HepG2 (cell line): ENCODE measurements around the gene JPH3. TPM values are rescaled to one million over a fixed set of nuclear protein-coding genes. Genes with fewer than 3 reads are reported as not detected.

Experiments
- ATF4 ChIP-seq, 2 experiments: fragments of 450-650 bp in 1 of 2; sonication (generic) in 1 of 2; formaldehyde crosslinking; IDR thresholded peaks; 2 replicates each; pipeline versions ENCODE4 v1.5.0 to v1.8.0; 2020 to 2022; ENCODE audit warnings: mild to moderate bottlenecking in 1 of 2, missing genetic modification reagents in 1 of 2
- KLF15 ChIP-seq: sonication (generic); formaldehyde crosslinking; IDR thresholded peaks from 2 replicates; pipeline ENCODE4 v1.8.1; 2023; ENCODE audit warnings: borderline replicate concordance, mild to moderate bottlenecking, inconsistent platforms, missing genetic modification reagents, mixed read lengths
- MED1 ChIP-seq: sonication (generic); formaldehyde crosslinking; IDR thresholded peaks from 2 replicates; pipeline ENCODE4 v1.4.0; 2020; ENCODE audit warnings: missing genetic modification reagents
- REPIN1 ChIP-seq: sonication (generic); formaldehyde crosslinking; IDR thresholded peaks from 2 replicates; pipeline ENCODE4 v1.8.0; 2022; ENCODE audit warnings: missing genetic modification reagents, low read depth, mild to moderate bottlenecking, borderline replicate concordance
- ZBTB37 ChIP-seq: sonication (generic); formaldehyde crosslinking; IDR thresholded peaks from 2 replicates; pipeline ENCODE4 v1.4.0; 2020; ENCODE audit warnings: mild to moderate bottlenecking, missing genetic modification reagents
- ZBTB4 ChIP-seq: sonication (generic); formaldehyde crosslinking; IDR thresholded peaks from 2 replicates; pipeline ENCODE4 v1.4.0; 2020; ENCODE audit warnings: missing genetic modification reagents, mild to moderate bottlenecking, borderline replicate concordance
- ZBTB42 ChIP-seq: sonication (generic); formaldehyde crosslinking; IDR thresholded peaks from 2 replicates; pipeline ENCODE4 v1.5.0; 2020; ENCODE audit warnings: mild to moderate bottlenecking, missing genetic modification reagents
- ZNF121 ChIP-seq: sonication (generic); formaldehyde crosslinking; IDR thresholded peaks from 2 replicates; pipeline ENCODE4 v1.5.0; 2020; ENCODE audit warnings: mild to moderate bottlenecking, missing genetic modification reagents
- ZNF205 ChIP-seq: IDR thresholded peaks from 2 replicates; pipeline ENCODE4 v1.6.1; 2018; ENCODE audit warnings: missing biosample characterization, missing genetic modification reagents
- ZNF260 ChIP-seq: sonication (generic); formaldehyde crosslinking; IDR thresholded peaks from 2 replicates; pipeline ENCODE4 v1.4.0; 2020; ENCODE audit warnings: missing genetic modification reagents, low read depth, mild to moderate bottlenecking, borderline replicate concordance
- ZNF318 ChIP-seq: sonication (generic); formaldehyde crosslinking; IDR thresholded peaks from 2 replicates; pipeline ENCODE4 v1.4.0; 2020; ENCODE audit warnings: mild to moderate bottlenecking, missing genetic modification reagents
- ZNF33B ChIP-seq: sonication (generic); formaldehyde crosslinking; IDR thresholded peaks from 2 replicates; pipeline ENCODE4 v1.5.1; 2020; ENCODE audit warnings: mild to moderate bottlenecking, missing genetic modification reagents
- ZNF510 ChIP-seq: sonication (generic); formaldehyde crosslinking; IDR thresholded peaks from 2 replicates; pipeline ENCODE4 v1.4.0; 2020; ENCODE audit warnings: low read depth, mild to moderate bottlenecking, missing genetic modification reagents
- ZNF782 ChIP-seq: sonication (generic); formaldehyde crosslinking; IDR thresholded peaks from 2 replicates; pipeline ENCODE4 v1.4.0; 2020; ENCODE audit warnings: missing genetic modification reagents, mild to moderate bottlenecking, borderline replicate concordance
- polyA plus RNA-seq, 8 experiments: library from polyadenylated mRNA; depleted of rRNA in 3 of 8; stranded (reverse) in 7 of 8; unstranded in 1 of 8; fragments of >200 nt; fragmentation: Illumina TruSeq in 4 of 8; extraction: Trizol in 4 of 8; gene quantifications; 2 replicates each; pipeline versions ENCODE4 v1.2.1 to v1.2.3, GENCODE V29; 2011 to 2016; ENCODE audit warnings: low read depth in 4 of 8, missing spikeins in 1 of 8, mixed read lengths in 1 of 8; ENCODE audit not compliant: insufficient read depth in 1 of 8
- total RNA-seq, 5 experiments: library from RNA; depleted of rRNA; stranded (reverse); fragments of >200 nt; fragmentation: Illumina TruSeq; extraction: Trizol; gene quantifications; 2 replicates each; pipeline ENCODE4 v1.2.3, GENCODE V29; 2016; ENCODE audit warnings: low read depth in 1 of 5

The JPH3 gene
- total and polyA plus RNA-seq, 2 of the 13 experiments (the other 11 are each of a cell fraction or from before 2014, with no cell fraction given), result not detected

GRCh38 chr16:87608400-87608985 lies 6.2 kb downstream of the JPH3 start (continued):
- TF ChIP-seq ZNF318 (CRISPR knock-in tag) (no peak), ZNF121 (peak; percentile 24; the same call in 1 of the 2 replicates), ZNF260 (CRISPR knock-in tag) (no peak), KLF15 (CRISPR knock-in tag) (no peak), ZNF33B (CRISPR knock-in tag) (no peak), REPIN1 (peak; percentile 63; the same call in 1 of the 2 replicates), ATF4 (CRISPR knock-in tag; IDR thresholded peaks at IDR 0.05) (no peak), ZBTB37 (CRISPR knock-in tag) (no peak), MED1 (CRISPR knock-in tag) (0 out of 2 replicates have a peak, but pooled peaks have one; percentile 51), ZBTB42 (0 out of 2 replicates have a peak, but pooled peaks have one; percentile 76), ZBTB4 (CRISPR knock-in tag) (no peak), ZNF782 (CRISPR knock-in tag) (peak; percentile 57; the same call in 1 of the 2 replicates), ZNF205 (0 out of 2 replicates have a peak, but pooled peaks have one; percentile 66), ZNF510 (CRISPR knock-in tag) (no peak)
